GM18526 (cell line): ENCODE measurements around the gene SIL1.

Source experiments
- POLR2A ChIP-seq: IDR thresholded peaks from 3 replicates; pipeline ENCODE4 v1.6.1; 2011; ENCODE audit not compliant: insufficient read length; ENCODE audit errors: extremely low read depth

SIL1 gene

DNA sequence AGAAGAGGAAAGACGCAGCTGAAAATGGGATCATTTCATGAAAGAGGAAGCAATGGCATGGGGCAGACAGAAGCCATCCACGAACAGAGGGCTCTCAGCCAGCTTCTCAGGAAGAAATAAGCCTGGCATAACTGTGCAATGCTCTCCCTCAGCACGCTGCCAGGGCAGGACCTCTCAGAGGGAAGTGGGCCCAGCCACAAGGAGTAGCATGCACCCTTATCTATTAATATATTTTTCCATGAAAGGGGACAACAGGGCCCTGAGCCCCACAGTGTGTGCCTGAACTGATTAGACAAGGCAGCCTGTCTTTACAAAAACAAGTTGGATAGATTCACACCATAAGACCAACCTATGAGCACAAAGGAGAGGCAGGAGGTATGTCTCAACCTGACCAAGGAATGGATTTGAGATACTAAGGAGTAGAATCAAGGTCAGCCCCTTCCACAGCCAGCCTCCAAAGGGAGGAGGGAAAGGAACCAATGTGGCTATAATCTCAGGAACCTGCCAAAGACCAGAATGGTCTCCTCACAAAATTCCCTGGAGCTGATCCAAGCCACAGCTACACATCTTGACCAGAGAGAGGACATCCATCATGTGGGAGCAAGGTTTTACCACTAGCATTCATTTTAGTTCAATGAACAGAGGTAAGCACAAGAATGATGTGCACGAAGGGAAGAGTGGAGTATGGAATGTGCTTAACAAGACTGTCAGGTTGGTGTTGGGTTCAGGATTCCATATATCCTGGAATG, 154.8 kb downstream of the SIL1 start:
- TF ChIP-seq POLR2A: no peak

DNA sequence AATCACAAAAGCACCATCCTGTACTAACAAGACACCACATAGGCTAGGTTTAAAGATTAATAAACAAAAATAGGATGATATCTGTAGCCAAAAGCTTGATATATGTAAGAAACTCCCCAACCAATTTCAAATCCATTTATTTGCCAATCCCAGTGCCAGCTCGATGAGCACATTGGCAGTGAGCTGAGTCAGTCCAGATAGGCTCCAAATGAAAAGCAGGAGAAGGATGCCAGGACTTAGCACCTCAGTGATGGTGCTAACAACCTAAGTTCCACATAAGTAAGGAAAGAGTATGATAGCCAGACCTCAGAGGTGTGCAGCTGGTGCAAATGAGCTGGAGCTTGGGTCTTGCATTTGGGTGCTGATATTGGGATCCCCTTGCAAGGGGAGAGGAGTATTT, 158.1 kb downstream of the SIL1 start:
- TF ChIP-seq POLR2A: no peak

DNA sequence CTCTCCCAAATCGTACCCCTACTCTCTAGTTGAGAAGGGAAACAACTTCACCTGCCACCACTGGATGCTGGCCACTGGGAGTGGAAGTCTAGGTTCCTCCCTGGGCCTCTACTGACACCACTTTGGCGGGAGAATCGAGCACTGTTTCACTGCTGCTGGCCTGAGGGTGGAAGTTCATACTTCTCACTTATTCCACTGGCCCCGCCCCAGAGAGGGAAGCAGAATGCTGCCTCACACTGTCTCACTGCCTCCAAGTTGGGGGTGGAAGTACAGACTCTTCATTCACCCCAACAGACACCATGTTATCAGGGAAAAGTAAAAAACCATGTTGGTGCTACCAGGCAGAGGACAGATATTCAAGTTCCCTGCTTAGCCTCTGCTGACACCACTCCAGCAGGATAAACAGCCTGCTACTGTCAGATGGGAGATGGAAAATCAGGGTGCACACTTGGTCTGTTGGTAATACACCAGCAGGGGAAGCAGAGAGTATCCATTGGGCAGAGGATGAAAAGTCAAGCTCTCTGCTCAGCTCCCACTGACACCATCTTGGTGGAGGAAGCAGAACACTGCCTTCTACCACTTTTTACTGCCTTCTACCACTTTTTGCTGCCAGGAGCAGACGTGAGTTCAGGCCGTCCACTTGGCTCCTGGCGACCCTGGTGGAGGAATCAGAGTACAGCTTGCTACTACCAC, 159.4 kb downstream of the SIL1 start:
- no peak for TF ChIP-seq POLR2A

DNA sequence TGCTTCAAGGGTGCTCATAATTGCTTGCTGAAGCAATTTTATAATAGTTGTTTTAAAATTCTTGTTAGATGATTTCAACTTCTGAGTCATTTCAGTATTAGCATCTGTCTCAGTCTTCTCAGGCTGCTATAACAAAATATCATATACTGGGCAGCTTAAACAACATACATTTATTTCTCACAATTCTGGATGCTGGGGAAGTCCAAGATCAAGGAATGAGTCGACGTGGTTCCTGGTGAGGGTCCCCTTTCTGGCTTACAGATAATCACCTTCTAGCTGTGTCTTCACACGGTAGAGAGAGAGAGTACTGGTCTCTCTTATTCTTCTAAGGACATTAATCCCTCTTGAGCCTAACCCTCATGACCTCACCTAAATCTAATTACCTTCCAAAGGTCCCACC, 160.4 kb downstream of the SIL1 start:
- TF ChIP-seq POLR2A: no peak

DNA sequence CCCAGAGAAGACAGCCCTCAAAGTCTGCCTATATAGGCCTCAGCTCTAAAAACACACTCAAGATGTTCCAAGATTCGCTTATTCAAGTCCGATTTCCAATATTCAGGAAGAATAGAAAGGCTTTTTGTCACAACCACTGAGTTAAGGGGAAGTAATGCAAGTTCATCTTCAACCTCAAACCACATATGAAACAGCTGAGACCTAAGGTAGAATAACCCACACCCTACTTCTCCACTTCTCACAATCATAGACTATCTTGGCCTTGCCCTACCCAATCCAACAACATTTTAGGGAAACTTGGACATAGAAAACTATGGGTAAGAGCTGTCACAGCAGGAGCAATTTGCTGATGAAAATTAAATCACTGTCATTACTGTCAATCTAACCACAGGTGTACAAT, 171.0 kb downstream of the SIL1 start:
- TF ChIP-seq POLR2A: no peak

DNA sequence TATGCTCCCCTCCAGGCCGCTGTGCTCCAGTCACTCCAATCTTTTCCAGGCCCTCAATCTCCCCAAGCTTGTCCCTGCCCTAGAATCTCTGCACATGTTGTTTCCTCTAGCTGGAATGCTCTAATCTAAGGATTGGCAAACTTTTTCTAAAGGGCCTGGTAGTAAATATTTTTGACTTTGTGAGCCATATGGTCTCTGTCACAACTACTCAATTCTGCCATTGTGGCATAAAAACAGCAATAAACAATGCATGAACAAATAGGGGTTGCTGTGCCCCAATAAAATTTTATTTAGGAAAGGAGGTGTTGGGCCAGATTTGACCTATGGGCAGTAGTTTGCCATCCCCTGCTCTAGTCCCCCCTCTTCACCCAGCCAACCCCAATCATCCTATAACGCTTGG, 172.5 kb downstream of the SIL1 start:
- no peak for TF ChIP-seq POLR2A

DNA sequence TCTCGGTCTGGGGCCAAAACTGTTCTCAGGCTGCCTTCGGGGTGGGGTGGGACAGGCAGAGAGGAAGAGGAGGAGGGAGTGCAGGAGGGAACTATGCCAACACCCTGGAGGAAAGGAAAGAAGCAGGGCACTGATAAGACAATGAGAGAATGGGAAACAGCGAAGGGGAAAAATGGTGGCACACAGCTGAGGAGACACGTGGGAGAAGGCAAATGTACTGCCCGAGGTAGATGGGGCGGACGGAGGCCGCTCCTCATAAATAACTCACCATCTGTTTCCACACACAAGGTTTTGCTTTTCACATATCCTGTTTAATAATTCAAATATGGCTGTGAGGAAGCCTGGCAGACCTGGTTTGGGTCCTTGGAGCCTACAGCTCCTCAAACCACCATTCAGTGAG, 174.9 kb downstream of the SIL1 start:
- no peak for TF ChIP-seq POLR2A

DNA sequence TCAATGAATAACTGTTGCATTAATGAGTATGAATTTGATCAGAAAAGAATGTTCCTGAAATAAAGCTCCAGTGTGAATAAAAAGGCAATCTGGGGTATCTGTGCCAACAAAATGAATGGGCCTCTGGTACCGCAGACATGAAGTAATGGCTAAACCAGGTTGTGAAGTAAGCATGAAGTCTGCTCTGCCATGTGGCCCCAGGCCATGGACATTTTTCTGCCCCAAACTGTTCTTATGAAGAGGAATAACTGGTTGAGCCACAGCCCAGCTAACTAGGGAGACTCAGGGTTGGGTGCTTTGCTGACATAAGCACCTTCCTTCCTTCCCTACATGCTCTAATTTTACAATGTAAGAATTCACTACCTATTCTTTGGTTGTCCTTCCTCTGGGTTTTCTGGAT, 175.6 kb downstream of the SIL1 start:
- no peak for TF ChIP-seq POLR2A

DNA sequence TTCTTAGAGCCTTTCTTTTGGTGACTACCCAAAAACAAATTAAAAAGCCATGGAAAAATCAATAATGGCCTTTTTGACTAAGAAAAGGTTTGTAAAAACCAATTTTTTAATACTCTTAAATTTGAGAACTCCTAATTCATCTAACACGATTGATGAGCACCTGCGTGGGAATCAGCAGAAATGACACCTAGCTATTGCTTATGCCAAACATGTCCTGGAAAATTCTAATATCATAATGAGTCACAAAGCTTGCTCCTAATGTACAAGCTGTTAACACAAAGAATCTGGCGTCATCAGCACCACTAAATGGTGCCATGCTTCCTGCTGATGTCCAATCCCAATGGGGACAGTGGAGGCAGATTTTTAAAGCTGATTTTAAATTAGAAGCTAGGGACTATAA, 176.8 kb downstream of the SIL1 start:
- TF ChIP-seq POLR2A: no peak

DNA sequence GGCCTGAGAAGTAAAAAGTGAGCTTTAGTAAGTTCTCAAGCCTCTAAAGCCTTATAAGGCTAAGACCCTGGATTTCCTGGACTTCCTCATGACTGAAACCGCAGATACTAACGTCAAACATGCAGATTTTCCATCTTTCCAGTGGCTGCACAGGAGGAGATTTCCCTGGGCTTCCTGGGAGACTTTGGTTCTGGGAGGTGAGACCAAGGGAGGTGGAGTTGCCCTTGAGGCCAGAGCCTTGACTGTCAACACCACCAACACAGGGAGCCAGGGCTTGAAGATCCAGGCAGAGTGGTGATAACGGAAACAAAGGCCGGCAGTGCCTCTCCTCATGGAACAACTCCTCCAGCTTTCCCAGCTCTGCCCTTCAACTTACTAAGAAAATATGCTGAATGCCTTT, 178.3 kb downstream of the SIL1 start:
- TF ChIP-seq POLR2A: no peak

DNA sequence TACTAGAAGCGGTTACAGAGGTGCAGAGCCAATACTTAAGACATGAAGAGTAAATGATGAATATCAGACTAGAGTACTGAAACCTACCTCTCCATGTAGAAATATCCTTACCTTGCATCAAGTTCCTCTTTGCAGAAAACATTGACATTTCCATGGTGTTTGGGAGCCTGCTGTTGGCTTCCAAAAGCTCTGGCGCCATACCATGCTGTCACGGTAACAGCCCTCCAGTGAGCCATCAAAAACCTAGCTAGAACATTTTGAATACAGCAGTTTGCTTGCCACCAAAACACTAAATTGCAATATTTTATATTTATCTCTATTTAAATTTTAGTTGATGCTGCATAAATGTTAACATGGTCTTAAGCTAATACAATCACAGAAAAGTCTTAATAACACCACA, 179.0 kb downstream of the SIL1 start:
- no peak for TF ChIP-seq POLR2A

DNA sequence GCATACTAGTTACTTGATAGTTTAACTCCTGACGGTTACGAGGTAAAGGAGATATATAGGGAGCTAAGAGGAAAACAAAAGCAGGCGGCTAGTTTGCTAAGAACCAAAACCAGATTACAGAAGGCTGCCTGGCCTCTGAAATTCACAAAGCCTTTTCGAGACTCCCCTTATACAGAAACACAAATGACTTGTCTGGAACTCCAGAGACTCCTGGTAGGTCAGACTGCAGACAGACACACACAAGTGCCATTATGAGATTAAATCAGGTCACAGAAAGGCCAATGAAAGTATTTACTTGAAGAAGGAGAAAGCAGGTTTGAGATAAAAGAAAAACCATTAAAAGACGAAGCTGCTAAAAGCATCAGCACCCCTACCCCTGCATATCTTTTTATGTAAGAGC, 180.5 kb downstream of the SIL1 start:
- no peak for TF ChIP-seq POLR2A

DNA sequence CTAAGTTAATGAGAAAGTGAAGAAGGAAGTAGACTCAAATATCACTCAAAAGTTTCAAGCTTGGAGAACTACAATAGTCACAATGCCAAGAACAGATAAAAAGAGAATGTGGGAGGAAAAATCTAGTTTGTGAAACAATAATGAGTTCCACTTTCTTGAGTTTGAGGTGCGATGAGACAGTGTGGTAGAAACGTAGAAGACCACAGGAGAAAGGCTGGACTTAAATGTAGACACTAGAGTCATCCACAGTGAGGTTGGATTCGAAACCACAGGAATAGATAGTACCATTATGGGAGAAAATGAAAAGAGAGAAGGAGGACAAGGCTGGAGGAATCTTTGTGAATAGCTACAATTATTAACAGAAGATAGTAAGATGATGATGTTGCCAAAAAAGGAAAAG, 182.0 kb downstream of the SIL1 start:
- no peak for TF ChIP-seq POLR2A

DNA sequence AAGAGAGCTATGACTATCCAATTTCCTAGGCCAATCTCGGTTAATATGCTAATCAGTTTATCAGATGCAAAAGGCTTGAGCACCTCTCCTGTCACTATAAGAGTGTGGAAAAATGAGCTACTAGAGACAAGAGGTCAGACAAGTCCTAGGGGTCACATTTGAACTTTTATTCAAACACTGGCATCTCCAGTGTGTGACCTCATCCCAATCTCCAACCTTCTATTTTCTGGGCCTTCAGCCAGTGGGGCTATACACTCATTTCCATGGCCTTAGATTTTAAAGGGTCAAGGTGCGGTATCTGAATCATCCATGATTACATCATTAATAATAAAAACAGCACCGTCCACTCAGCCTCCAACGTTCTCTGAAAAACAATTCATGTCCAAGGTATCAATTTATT, 183.4 kb downstream of the SIL1 start:
- TF ChIP-seq POLR2A: no peak

DNA sequence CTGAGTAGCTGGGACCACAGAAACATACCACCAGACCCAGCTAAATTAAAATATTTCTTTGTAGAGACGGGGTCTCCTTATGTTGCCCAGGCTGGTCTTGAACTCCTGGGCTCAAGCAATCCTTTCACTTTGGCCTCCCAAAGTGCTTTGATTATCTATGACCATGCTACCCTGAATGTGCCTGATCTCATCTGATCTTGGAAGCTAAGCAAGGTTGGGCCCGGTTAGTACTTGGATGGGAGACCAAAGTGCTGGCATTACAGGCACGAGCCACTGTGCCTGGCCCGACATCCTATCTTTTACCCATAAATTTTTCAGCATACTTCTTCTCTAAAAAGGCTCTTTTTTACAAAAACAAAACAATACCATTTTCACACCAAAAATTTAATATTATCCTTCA, 186.0 kb downstream of the SIL1 start:
- TF ChIP-seq POLR2A: no peak

DNA sequence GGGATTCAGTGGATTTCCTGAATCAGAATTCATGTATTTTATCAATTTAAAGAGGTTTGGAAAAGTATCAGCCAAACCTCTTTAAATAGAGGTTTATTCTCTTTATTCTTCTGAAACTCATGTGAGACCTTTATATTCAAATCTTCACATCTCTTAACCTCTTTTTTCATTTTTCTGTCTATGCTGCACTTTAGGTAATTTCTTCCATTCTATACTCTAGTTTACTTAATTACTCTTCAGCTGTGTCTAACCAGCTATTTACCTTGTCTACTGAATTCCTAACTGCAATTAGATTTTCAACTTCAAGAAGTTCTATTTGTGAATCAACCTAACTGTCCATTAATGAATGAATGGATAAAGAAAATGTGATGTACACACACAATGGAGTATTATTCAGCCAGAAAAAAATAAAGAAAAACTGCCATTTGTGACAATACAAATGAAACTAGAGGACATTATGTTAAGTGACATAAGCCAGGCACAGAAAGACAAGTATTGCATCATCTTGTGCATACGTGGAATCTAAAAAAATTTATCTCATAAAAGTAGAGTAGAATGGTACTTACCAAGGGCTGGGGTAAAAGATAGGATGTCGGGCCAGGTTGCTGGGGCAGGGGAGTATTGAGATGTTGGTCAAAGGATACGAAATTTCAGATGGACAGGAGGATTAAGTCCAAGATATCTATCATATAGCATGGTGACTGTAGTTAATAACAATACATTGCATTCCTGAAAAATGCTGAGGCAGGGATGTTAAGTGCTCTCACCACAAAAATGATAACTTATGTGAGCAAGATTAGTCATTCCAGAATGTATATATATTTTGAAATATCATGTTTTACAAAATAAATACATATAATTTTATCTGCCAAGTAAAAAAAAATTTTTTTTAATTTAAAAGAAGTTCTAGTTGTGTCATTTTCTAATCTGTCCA, 193.5 kb downstream of the SIL1 start:
- no peak for TF ChIP-seq POLR2A
